ENCODE measurements around the gene SPOCK1.

GRCh38 chr5:137240285-137240684 lies 258.8 kb downstream of the SPOCK1 start:
- TF ChIP-seq CTCF (conservative IDR thresholded peaks at IDR 0.05; ENCODE audit: low read depth, low read length) = no peak
- no peak for TF ChIP-seq EZH2 (IDR thresholded peaks at IDR 0.05; ENCODE audit: borderline replicate concordance, low read depth, low read length, poor library complexity, severe bottlenecking)

Data from A673 (cell line).